Measurements from ENCODE around the gene GATA1. TPM values are rescaled to one million over a fixed set of nuclear protein-coding genes. Genes with fewer than 3 reads are reported as not detected.

Gene GATA1
- total RNA-seq, 1 donor from 2014 or later = not detected

DNA sequence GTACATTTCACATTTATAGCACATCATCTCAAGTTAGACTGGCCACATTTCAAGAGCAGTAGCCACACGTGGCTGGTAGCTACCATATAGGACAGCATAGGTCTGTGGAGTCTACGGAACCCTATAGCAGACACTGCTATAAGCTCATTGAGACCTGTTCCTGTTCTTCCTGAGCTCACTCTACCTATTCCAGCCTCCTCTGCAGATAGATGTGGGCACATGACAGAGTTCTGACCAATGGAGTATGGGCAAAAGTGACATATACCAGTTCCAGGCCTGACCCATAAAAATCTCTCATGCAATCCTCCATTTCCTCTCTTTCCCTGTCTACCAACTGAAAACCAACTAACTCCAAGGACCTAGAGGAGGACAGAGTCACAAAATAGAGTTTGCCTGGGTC is 11.9 kb downstream of the GATA1 start:
- Histone ChIP-seq H3K4me3 (ENCODE audit: low read depth, low read length) (no peak overlapping the region), H3K27me3 (ENCODE audit: control insufficient read depth, insufficient read depth, low read length) (no peaks in the 10 kb centered on the region), H3K36me3 (ENCODE audit: control insufficient read depth, insufficient read depth, low read length) (no peaks in the 10 kb centered on the region)
- no peak for DNase-seq (ENCODE audit: low read depth)
- no peak for TF ChIP-seq CTCF (IDR thresholded peaks at IDR 0.05; ENCODE audit: insufficient read depth, low read length, severe bottlenecking)
- FAIRE-seq = no peak

- Histone ChIP-seq H3K27me3 (ENCODE audit: control insufficient read depth, insufficient read depth, low read length) (no peaks in the 10 kb centered on the region), H3K36me3 (ENCODE audit: control insufficient read depth, insufficient read depth, low read length) (peaks cover 3% of the 10 kb centered on the region), H3K4me3 (ENCODE audit: low read depth, low read length) (peak overlapping the region; percentile 45)
- TF ChIP-seq CTCF (IDR thresholded peaks at IDR 0.05; ENCODE audit: insufficient read depth, low read length, severe bottlenecking) = no peak
- FAIRE-seq (no peak), DNase-seq (ENCODE audit: low read depth) (no peak)
Measured at GRCh38 chrX:48800574-48801279, 14.3 kb downstream of the GATA1 start.

DNA sequence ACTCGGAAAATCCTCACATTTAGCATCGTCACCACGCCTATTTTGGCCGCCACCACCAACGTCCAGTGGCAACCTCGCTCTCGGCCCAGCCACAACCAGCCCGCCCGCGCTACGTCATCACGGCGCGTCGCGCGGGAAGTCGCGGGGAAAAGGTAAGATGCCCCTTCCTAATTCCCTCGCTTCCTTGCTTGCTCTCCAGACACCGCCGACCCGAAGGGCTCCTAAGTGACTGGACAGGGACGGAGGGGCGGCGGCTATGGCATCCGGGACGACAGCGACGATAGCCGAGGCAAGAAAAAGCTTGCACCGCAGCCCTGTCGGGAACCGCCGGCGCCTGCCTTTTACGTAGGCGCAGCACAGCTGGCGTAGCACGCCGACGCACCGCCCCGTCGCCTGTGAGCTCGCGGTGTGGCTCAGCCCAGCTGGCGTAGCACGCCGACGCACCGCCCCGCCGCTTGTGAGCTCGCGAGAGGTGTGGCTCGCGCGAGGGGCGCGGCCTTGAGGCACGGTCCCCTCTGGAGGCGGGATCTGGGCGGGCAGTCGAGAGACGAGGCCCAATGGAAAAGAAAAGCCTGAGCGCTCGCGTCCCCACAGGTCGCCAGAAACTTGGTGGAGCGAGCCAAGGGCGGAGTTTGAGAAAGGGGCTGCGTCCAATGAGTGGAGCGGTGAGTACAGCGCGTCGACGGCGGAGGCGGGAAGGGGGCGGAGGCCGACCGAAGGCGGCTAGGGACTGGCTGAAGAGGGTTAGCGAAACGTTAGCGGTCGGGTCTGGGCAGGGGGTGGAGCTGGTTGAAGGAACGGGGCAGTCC is 15.1 kb downstream of the GATA1 start, which contains the start of gene HDAC6:
Gene HDAC6 (plus strand): TSS at position 788 of the 809 bp plus-strand sequence. CDS start 626 bp downstream, outside the sequence.
- no peak for FAIRE-seq

DNA sequence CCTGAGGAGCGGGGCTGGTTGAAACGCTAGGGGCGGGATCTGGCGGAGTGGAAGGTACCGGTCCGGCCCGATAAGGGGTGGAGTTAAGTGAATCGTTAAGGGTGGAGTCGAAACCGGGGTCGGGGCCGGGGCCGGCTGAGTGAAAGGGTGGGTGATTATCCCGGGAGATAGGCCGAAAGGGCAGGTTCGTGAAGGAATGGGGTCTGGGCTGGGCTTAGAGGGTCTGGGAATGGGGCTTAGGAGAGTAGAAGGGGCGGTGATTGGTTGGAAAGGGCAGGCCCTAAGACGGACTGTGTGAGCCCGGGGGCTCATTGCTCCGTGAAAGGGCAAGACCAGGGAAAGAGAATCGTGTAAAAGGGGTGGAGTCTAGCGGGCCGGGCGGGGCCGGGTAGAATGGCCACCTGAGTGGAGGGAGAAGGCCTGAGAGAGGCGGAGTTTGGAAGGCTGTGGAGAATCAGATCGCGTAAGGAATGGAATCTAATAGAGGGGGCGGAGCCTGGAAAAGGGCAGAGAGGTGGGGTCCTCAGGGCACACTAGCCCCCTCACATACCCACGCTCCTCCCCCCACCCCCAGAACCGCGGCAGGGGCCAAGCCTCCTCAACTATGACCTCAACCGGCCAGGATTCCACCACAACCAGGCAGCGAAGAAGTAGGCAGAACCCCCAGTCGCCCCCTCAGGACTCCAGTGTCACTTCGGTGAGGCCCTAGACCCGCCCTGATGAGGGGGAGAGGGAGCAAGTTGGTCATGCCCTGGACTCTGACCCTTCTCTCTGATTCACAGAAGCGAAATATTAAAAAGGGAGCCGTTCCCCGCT is 15.9 kb downstream of the GATA1 start:
- peak; percentile 71 for DNase-seq (ENCODE audit: low read depth)
- FAIRE-seq = no peak
- no peaks in the 10 kb centered on the region for H3K27me3 ChIP-seq (ENCODE audit: control insufficient read depth, insufficient read depth, low read length)
- H3K4me3 ChIP-seq (ENCODE audit: low read depth, low read length) = peak overlapping the region; percentile 67
- no peak for TF ChIP-seq CTCF (IDR thresholded peaks at IDR 0.05; ENCODE audit: insufficient read depth, low read length, severe bottlenecking)
- peaks cover 3% of the 10 kb centered on the region for H3K36me3 ChIP-seq (ENCODE audit: control insufficient read depth, insufficient read depth, low read length)

More for the DNA sequence above, 15.1 kb downstream of the GATA1 start, which contains the start of gene HDAC6:
- no peaks in the 10 kb centered on the region for H3K27me3 ChIP-seq (ENCODE audit: control insufficient read depth, insufficient read depth, low read length)
- peak within 1 kb of the TSS; percentile 67 for H3K4me3 ChIP-seq (ENCODE audit: low read depth, low read length)
- TF ChIP-seq CTCF (IDR thresholded peaks at IDR 0.05; ENCODE audit: insufficient read depth, low read length, severe bottlenecking) = no peak
- peak; percentile 94 for DNase-seq (ENCODE audit: low read depth)
- peaks cover 3% of the 10 kb centered on the region for H3K36me3 ChIP-seq (ENCODE audit: control insufficient read depth, insufficient read depth, low read length)

DNA sequence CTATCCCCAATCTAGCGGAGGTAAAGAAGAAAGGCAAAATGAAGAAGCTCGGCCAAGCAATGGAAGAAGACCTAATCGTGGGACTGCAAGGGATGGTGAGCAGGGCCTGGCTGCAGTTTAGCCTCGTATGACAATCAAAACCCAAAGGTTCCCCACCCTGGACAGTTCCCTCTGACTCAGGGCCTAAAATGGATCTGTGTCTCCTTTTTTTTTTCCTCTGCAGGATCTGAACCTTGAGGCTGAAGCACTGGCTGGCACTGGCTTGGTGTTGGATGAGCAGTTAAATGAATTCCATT is 16.5 kb downstream of the GATA1 start:
- no peak for TF ChIP-seq CTCF (IDR thresholded peaks at IDR 0.05; ENCODE audit: insufficient read depth, low read length, severe bottlenecking)
- Histone ChIP-seq H3K36me3 (ENCODE audit: control insufficient read depth, insufficient read depth, low read length) (peaks cover 3% of the 10 kb centered on the region), H3K4me3 (ENCODE audit: low read depth, low read length) (peak overlapping the region; percentile 67), H3K27me3 (ENCODE audit: control insufficient read depth, insufficient read depth, low read length) (no peaks in the 10 kb centered on the region)
- FAIRE-seq (no peak), DNase-seq (ENCODE audit: low read depth) (no peak)
